ENCODE measurements around the gene RPS6KA6. TPM values are rescaled to one million over a fixed set of nuclear protein-coding genes. Genes with fewer than 3 reads are reported as not detected.

The RPS6KA6 gene
- total RNA-seq: 0.20 and 0.95 TPM in 2 replicates

DNA sequence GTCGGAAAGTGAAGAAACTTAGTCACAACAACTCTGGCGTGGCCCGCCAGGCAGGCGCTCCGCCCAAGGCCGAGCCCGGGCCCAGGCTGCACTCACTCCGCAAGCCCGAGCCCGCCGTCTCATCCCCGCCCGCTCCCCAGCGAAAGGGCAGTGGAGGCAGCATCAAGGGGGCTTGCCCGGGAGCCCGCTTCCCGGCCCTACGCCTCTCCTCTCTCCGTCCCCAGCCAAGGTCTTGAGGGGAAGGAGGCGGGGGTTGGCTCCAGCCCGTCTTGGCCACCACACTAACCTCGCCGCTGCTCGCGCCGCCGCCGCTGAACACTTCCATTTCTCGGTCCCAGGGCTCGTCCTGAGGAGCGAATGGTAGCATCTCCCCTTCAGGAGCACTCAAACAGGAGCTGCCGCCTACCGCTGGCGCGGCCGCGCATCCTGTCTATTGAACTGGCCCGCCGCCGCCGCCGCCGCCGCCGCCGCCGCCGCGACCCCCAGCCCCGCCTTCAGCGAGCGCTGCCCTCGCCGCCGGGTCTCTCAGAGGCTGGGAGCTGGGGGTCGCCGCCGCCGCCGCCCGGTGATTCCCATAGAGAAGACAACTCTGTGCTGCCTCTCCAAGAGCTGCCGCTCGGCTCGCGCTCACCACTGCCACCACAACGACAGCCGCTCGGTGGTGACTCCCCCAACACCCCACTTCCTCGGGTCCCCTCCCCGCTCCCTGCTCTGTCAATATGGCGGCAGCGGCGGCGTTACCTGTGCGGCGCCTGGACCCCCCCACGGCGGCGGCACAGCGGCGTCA, at the start of gene RPS6KA6:
Gene RPS6KA6 (minus strand): TSS at position 667 of the 787 bp plus-strand sequence. CDS start 300 bp downstream, at position 367.
- DNase-seq (ENCODE audit: low read depth, low spot score): no peak

DNA sequence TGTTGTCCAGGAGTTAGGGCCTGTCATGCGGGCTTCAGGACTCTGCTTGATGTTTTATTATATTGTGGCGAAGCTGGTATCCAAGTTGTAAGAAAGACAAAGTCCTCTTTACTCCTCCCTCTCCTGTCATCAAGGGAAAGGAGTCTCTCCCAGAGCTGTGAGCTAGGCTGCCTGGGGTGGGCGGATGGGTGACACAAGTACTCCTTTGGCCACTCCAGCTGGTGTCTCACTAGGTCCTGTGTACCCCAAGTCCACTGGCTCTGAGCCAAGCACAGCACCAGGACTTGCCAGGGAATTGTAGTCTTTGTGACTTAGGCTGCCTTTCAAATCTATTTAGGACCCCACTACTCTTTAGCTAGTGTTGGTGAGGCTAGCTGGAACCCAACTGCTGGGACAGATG, 36.7 kb upstream of the RPS6KA6 start:
- DNase-seq (ENCODE audit: low read depth, low spot score): no peak

DNA sequence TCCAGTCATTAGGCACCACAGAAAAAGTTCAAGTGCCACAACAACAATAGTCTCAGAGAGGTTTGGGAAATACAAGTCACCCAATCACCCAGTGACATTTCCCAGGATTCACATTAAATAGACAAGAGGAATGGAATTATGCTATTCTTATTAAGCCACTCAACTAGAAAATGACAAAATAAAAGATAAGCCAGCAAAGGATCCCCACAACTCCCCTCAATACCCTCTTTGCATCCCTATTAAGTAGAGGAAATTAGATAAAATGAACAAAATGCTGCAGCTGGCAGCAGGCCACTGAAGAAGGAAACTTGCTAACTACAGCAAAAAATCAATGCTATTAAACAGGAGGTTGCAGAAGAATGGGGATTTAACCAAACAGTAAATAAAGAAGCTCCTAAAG, 35.3 kb upstream of the RPS6KA6 start:
- no peak for DNase-seq (ENCODE audit: low read depth, low spot score)

DNA sequence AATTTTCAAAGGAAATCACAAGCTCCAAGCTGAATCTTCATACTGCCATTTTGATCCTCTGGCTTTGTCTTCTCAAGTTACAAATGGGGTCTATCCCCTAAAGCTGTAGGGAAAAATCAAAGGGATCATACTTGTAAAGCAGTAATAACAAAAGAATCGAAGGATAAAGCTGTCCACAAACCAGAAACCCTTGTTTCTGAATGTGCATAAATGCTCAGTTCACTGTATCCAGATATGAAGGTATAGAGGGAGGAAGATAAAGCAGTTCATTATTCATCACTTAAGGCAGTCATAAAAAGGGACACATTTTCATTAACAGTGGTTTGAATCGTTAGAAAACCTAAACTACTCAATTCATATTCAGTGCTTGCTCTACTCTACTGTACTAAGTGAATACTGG, 33.2 kb upstream of the RPS6KA6 start:
- DNase-seq (ENCODE audit: low read depth, low spot score): no peak

DNA sequence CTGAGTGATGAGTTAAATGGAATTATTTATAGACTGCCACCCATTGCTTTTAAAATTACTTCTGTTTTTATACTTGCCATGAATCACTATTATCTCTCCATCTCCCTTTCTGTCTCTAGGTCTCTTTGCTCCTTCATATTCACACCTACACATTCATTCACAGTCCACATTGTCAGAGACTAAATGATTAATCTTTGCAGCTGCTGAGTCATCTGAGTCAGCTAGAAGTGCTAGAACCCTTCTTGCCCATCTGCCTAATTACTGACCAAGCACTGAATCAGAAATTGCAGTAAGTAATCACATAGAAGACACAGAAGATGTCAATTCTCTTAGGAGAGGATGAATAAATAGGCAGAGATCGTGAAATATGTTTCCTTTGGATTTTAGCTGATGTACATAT, 31.6 kb upstream of the RPS6KA6 start:
- no peak for DNase-seq (ENCODE audit: low read depth, low spot score)

DNA sequence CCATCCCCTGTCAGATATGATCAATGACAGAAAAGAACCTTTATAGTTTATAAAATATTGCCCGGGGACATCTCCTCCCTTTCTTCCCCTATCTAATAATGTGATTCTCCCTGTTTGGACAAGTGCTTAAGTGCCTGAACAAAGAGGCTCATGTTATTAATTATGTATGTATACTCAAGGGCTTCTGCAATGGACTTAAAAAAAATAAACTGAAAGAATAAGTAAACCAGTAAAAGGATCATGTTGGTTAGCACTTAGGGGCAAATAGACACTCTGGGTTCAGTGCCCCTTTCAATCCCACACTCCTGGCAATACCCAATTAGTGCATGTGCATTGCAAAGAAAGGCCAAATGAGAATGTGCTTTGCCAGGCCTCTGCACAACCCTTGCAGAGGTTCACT, 30.7 kb upstream of the RPS6KA6 start:
- no peak for DNase-seq (ENCODE audit: low read depth, low spot score)

DNA sequence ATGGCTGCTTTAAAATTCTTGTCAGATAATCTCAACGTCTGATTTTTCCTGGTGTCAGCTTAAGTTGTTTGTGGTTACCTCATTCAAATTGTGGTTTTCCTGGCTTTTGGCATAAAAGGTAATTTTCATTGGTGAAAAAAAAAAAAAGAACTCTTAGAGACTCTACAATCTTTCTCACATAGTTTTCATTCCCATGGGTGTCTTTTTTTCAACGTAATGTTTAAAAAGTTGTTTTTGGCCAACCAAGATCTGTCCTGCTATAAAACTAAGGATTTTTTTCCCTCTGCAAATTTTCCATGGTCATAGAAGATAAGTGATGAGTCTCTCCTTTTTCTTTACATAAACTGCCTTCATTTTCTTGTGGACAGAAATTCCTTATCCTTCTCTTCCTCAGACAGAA, 28.9 kb upstream of the RPS6KA6 start:
- DNase-seq (ENCODE audit: low read depth, low spot score): no peak

DNA sequence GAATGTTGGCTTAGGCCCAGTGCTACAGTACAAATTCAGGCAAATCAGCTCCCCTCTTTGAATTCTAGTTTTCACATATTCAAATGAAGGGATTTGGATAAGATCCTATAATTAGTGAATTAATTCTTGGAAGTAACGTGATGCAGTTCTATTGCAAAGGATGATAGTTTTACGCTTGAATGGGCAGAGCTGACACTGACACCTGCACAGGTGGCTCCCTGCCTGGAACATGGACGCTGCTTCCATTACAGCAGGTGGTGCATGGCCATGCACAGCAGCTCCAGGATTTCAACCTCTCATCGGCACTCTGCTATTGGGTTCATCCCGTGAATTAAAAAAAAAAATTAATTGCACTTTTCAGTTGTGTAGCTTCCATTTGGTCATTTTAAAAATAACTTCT, 28.4 kb upstream of the RPS6KA6 start:
- DNase-seq (ENCODE audit: low read depth, low spot score): no peak

DNA sequence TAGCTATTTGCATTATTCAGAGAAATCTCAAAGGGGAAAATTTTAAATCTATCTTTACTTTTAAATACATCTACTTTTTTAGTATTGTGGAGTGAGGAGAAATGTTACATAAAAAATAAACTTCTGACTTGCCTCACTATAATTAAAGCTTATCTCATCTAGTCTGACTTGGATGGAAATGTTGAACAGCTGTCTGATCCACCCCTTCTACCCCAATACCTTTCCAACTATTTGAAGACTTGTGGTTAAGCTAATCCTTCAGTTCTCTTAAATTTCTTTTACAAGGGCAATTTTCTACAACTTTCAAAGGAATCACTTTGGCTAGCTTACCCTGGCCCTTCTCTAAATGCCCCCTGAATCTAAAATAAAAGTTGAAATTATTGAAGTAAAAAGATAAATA, 17.3 kb upstream of the RPS6KA6 start:
- DNase-seq (ENCODE audit: low read depth, low spot score): no peak

DNA sequence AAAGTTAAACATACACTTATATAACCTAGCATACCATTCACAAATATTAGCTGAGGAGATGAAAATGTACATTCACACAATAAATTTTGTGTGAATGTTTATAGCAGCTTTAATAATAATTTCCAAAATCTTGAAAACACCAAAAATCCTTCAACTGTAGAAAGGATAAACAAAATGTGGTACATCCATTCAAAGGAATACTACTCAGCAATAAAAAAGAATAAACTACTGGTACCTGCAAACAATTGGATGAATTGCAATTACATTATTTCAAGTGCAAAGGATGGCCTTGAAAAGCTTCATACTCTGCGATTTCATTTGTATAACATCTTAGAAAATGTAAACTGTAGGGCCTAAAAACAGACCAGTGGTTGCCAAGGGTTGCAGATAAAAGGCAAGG, 11.7 kb upstream of the RPS6KA6 start:
- DNase-seq (ENCODE audit: low read depth, low spot score): no peak

DNA sequence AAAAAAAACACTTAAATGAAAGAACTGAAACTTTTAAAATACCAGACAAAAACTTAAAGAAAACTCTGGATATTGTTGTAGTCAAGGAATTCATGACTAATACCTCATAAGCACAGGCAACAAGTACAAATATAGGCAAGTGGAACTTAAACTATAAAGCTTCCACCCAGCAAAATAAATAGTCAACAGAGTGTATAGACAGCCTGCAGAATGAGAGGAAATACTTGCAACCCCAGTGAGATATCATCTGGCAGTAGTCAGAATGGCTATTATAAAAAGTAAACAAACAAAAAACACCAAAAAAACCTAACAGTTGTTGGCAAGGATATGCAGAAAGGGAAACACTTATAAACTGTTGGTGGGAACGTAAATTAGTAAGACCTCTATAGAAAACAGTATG, 9.6 kb upstream of the RPS6KA6 start:
- DNase-seq (ENCODE audit: low read depth, low spot score): no peak

DNA sequence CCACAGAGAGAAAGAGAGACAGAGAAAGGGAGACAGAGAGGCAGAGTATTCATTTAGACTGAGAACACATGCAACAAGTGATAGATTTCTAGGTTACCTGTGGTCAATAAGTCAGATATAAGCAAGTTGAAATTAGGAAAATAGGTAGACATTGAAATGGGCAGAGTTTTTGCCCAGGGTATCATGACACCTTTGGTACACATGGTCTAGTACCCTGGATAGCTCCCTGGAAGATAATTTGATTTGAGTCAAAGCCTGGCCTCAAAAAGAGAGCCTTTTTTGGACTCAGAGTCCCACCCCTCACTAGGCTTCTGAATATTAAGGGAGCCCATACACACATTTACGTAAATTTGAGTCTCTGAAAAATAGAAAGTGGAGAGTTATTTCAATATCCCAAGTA, 4.0 kb upstream of the RPS6KA6 start:
- no peak for DNase-seq (ENCODE audit: low read depth, low spot score)

DNA sequence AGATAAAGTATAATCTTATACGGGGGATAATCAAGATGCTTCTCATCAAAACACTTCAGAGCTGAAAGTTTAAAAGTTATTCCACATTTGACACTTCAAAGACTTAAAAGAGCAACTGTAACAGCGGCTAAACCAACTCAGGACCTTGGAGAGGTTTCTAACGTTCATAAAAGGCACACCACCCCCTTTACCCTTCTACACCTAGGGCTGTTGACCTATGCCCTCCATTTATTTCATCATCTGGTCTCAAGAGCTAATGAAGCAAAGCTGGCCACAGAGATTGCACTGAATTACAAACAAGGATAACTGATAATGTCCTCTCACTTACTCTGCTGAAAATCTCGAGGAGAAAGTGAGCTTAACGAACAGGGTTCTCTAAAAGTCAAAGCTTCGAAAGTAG, 1.1 kb upstream of the RPS6KA6 start:
- DNase-seq (ENCODE audit: low read depth, low spot score): no peak

DNA sequence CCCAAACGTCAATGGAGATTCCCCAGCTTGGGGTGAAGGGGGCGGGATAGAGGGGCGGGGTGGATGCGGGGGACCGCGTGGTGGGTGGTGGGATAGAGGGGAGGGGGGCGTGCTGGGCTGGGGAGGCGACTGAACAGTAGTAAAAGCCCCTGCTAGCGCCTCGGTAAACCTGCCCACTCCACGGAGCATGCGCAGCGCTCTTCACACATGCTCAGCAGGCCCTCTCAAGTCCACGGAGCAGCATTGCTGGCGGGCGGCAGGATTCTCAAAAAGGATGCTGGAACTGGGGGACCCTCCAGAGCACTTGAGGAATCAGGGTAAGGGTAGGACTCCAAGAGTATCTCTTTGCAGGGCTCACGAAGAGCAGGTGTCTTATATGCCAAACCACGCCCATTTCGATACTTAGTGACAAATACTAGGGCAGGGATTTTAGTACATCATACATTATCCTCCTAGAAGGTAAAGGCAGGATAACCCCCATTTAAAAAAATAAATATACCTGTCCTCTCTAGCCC, 378 bp upstream of the RPS6KA6 start:
- DNase-seq (ENCODE audit: low read depth, low spot score): no peak

DNA sequence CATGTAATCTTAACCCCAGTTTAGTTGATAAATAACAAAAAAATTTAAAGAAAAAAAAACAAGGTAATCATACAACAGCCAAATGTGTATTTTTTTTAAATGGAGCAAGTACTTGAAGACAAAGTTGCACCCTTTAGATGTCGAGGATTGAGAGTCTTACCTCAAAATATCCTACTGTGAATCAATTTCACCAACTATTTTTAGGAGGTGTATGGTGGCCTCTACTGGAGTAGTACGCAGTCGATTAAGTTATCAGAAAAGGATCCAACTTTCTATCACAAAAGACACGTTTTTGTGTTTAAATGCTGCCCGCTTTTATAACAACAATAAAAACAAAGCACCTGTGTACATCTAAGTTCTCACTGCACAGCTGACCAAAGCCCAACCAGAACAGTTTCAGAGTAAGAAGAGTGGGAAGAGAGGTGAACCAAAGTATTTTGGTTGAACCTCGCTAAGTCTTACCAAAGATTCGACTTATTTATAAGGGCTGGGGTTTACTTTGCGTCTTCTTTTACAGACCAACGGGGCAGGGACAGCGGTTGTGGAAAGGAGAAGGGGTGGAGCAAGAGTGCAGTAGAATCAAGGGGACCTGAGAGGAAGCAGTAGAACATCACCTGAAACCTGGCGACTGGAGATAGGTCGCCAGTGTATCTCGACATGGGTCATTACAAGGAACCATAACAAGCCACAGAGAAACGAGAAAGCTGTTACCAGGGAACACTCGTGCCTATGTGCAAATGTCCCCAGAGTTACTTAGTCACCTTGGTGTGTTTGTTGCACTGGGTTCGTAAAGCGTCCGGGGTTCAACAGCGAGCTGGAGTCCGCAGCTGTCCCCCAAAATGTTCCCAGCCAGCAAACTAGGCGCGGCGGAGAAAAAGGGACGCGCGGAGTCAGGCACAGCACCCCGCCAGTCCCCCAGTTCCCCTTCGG, 1.1 kb downstream of the RPS6KA6 start:
- DNase-seq (ENCODE audit: low read depth, low spot score): no peak

DNA sequence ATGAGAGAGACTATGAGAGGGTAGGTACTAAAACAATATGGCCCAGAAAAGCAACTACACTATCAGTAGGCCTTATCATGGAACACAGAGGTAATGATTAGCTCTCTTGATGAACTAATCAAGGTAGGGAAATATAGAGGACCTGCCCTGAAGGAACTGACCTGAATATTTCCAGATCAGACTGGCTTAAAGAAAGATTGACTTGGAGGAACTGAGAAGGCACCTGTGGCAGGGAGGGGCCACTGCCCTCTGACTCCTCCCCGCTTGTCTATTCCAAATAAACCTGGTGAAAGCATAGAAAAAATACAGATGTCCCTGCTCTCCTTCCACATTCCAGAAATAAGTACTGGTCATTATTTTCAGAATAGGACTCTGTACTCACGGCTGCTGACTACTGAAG, 5.5 kb downstream of the RPS6KA6 start:
- no peak for DNase-seq (ENCODE audit: low read depth, low spot score)

DNA sequence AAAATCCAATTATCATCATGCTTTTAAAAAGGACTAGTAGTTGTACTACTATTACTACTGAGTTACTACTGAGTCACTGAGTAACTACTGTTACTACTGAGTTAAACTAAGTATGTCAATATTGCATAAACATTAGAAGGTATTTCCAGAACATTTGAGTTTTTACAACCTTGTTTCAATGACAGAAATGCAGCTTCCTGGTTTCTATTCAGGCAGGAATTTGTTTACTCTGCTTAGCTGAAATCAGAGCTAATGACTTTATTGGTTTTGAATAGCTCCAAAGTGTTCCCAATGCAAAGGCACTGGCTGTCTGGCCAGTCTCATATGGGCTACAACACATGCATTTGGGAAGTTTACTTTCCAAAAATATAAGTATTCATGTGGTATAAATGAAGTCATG, 12.0 kb downstream of the RPS6KA6 start:
- DNase-seq (ENCODE audit: low read depth, low spot score): no peak

DNA sequence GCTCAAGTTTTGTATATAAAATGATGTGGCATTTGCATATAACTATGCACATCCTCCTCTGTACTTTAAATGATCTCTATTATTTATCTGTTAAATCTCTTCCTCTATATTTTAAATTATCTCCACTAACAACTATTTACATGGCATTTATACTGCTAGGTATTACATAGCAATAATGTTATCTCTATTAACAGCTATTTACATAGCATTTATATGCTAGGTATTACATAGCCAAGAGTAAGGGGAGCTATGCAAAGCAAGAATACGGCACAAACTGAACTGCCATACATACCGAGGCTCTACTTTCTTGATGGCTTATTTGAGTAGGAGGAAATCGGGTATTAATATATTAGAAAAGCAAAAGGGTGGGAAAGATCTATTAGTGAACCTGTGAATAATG, 12.7 kb downstream of the RPS6KA6 start:
- no peak for DNase-seq (ENCODE audit: low read depth, low spot score)

DNA sequence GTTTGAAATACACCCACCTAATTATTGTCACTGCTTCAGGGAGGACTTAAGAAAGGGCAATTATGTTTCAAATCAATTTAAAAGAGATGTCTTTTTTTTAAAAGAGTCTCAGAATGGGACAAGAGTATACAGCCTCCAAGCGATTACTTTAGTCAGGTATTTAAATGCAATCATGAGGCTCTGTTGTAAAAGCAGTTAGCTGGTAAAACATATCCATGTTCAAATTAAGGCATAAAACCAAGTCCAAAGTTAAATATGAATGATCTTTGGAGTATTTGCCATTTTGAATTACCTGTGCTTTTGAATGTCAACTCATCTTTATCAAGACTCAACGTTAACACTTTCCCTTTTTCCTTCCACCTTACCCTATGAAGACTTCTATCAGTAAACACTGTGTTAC, 13.7 kb downstream of the RPS6KA6 start:
- DNase-seq (ENCODE audit: low read depth, low spot score): no peak

DNA sequence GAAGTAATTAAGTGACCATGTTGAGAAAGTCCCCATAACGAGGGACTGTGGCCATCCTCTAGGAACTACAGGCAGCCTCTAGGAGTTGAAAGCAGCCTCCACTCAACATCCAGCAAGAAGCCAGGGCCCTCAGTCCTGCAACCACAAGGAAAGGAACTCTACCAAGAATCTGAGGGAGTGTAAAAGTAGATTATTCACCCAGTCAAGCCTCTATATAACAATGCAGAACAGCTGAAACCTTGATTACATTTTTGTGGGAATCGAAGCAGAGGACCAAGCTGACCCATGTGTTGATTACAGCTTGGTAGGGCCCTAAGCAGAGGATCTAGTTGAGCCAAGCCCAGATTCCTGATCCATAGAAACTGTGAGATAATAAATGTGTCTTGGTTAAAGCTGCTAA, 17.1 kb downstream of the RPS6KA6 start:
- no peak for DNase-seq (ENCODE audit: low read depth, low spot score)

DNA sequence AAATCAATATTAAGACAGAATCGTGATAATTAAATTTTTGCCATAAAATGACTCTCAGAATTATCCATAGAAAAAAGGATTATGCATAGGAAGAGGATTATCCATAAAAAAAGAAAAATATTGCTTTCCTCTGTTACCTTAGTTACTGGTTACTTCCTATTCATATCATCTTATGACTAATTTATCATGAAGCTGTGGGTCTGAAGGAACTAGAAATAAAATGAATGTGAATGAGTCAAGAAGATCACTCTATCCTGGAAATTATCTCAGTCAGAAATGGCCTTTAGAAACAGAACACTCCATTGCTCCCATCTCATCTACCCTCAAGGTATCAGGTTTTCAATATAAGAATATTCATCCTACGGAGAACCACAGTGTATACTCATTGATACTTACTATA, 19.4 kb downstream of the RPS6KA6 start:
- DNase-seq (ENCODE audit: low read depth, low spot score): no peak

DNA sequence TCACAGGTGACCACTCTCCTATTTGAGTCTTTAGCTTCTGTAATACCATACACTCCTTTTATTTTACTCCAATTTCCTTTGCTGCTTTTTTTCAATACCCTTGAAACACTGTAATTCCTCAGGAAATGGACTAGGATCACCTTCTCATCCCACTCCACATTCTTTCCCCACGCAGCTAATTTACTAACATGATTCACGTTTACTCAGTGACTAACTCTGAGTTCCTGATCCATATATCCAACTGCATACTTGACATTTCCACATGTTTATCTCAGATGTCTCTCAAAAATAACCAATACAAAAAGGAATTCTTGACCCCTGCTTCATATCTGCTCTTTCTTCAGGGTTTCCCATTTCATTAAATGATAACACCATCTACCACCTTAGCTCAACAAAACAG, 19.9 kb downstream of the RPS6KA6 start:
- DNase-seq (ENCODE audit: low read depth, low spot score): no peak

Data from pulmonary artery endothelial cell (primary cell).